H1 (cell line): Measurements from ENCODE around the gene FHAD1. TPM values are rescaled to one million over a fixed set of nuclear protein-coding genes. Genes with fewer than 3 reads are reported as not detected.

Experiments used
- ATF2 ChIP-seq: IDR thresholded peaks from 2 replicates; pipeline ENCODE4 v1.6.1; 2012; ENCODE audit warnings: low read length, inconsistent platforms
- BACH1 ChIP-seq: IDR thresholded peaks from 2 replicates; pipeline ENCODE4 v1.6.1; 2012; ENCODE audit warnings: low read length, improper control_type of control experiment
- JUN ChIP-seq: IDR thresholded peaks from 2 replicates; pipeline ENCODE4 v1.6.1; 2011; ENCODE audit warnings: low read depth, mild to moderate bottlenecking, improper control_type of control experiment, low read length
- MAFK ChIP-seq: IDR thresholded peaks from 2 replicates; pipeline ENCODE4 v1.6.1; 2012; ENCODE audit warnings: low read depth, mild to moderate bottlenecking, improper control_type of control experiment, low read length
- SRF ChIP-seq: IDR thresholded peaks from 2 replicates; pipeline ENCODE4 v1.6.1; 2011; ENCODE audit warnings: mild to moderate bottlenecking, low read depth, low read length, moderate library complexity
- polyA plus RNA-seq, 7 experiments: library from polyadenylated mRNA; depleted of rRNA in 3 of 7; stranded (reverse) in 5 of 7; unstranded in 2 of 7; fragments of >200 nt in 5 of 7; fragments of 200-250 nt in 2 of 7; gene quantifications; 1 replicate in 5 of 7; 2 replicates in 1 of 7; 4 replicates in 1 of 7; pipeline versions ENCODE4 v1.2.1 to v1.2.3, GENCODE V29; 2011 to 2013; ENCODE audit warnings: missing spikeins in 2 of 7, mixed read lengths in 2 of 7
- total RNA-seq: library from RNA; stranded (reverse); fragmentation: NEBNext Ultra II Directional; extraction: Animal tissue kit (Norgen Biotek cat#: 25700); gene quantifications from 2 replicates; pipeline ENCODE4 v1.2.1, GENCODE V29; 2021
- TF ChIP-seq, protein P1 (sequence below): IDR thresholded peaks from 2 replicates; pipeline ENCODE4 v1.6.1; 2012; ENCODE audit warnings: inconsistent platforms

The FHAD1 gene
- total and polyA plus RNA-seq, 2 of the 8 experiments (the other 6 are each of a cell fraction or from before 2014, with no cell fraction given) = 0.39 to 0.69 TPM

DNA sequence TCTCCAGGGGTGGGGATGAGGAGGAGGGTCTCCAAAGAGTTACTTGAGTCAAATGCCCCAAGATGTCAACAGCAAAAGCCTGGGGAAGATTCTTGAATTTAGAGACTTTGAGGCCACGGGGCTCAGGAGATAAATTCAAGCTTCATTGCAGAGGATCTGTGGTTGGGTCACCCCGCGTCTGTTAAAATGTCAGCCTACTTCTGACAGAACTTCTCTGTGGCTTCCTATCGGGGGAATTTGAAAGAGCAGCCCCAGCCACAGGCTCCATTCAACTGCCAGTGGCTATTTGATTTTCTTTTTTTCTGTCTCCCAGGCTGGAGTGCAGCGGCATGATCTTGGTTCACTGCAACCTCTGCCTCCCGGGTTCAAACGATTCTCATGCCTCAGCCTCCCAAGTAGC is 100.2 kb downstream of the FHAD1 start (continued):
- TF ChIP-seq, protein P1, sequence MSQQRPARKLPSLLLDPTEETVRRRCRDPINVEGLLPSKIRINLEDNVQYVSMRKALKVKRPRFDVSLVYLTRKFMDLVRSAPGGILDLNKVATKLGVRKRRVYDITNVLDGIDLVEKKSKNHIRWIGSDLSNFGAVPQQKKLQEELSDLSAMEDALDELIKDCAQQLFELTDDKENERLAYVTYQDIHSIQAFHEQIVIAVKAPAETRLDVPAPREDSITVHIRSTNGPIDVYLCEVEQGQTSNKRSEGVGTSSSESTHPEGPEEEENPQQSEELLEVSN = no peak
- TF ChIP-seq MAFK (no peak), ATF2 (no peak), SRF (no peak), BACH1 (no peak), JUN (no peak)
- TF ChIP-seq, all 59 proteins: peak for 0
